ENCODE results near the gene SLC25A19.
"Not testable (repeated sequence)": the region's sequence is repeated elsewhere in the genome, so short reads cannot be mapped to it uniquely, and the experiment has no call there.

SLC25A19 gene

GRCh38 chr17:75266316-75267152, 22.7 kb downstream of the SLC25A19 start:
- DNase-seq, result peak; percentile 63

GRCh38 chr17:75265614-75266315, 23.5 kb downstream of the SLC25A19 start:
- no peak for DNase-seq

- DNase-seq, result no peak
These were observed 26.2 kb downstream of the SLC25A19 start for GRCh38 chr17:75263055-75263454.

- no peak for DNase-seq
These were observed 27.1 kb downstream of the SLC25A19 start for GRCh38 chr17:75262112-75262606.

GRCh38 chr17:75261336-75262111, 27.7 kb downstream of the SLC25A19 start, which contains the start of the genes GGA3 and MRPS7:
GGA3 (minus strand) TSS chr17:75261606; CDS start chr17:75261587, 19 bp downstream.
MRPS7 (plus strand) TSS chr17:75261879; CDS start chr17:75261901, 22 bp downstream.
- peak; percentile 68 for DNase-seq

- DNase-seq, result no peak
These were observed 28.4 kb downstream of the SLC25A19 start for GRCh38 chr17:75260641-75261335.

GRCh38 chr17:75257228-75257627, 32.0 kb downstream of the SLC25A19 start:
- not testable (repeated sequence) for DNase-seq

- DNase-seq, result not testable (repeated sequence)
These were observed 33.1 kb downstream of the SLC25A19 start for GRCh38 chr17:75255954-75256698.

GRCh38 chr17:75252039-75252816, 37.0 kb downstream of the SLC25A19 start:
- DNase-seq, result no peak

- no peak for DNase-seq
These were observed 39.2 kb downstream of the SLC25A19 start for GRCh38 chr17:75250009-75250471.

GRCh38 chr17:75249564-75249963, 39.7 kb downstream of the SLC25A19 start:
- no peak for DNase-seq

GRCh38 chr17:75246404-75246803, 42.8 kb downstream of the SLC25A19 start:
- no peak for DNase-seq

- no peak for DNase-seq
These were observed 44.2 kb downstream of the SLC25A19 start for GRCh38 chr17:75245011-75245410.

- no peak for DNase-seq
These were observed 44.9 kb downstream of the SLC25A19 start for GRCh38 chr17:75244133-75244866.

- DNase-seq, result no peak
These were observed 46.7 kb downstream of the SLC25A19 start for GRCh38 chr17:75242461-75243042.

- no peak for DNase-seq
These were observed 47.2 kb downstream of the SLC25A19 start for GRCh38 chr17:75241996-75242460.

- no peak for DNase-seq
These were observed 47.7 kb downstream of the SLC25A19 start for GRCh38 chr17:75241502-75241901.

GRCh38 chr17:75241143-75241430, 48.1 kb downstream of the SLC25A19 start:
- DNase-seq, result no peak

GRCh38 chr17:75240394-75241142, 48.7 kb downstream of the SLC25A19 start:
- DNase-seq, result no peak

Measured in NCI-H2081 treated with DMSO at 0.1 percent for 48 hours (cell line).